GM12878 (cell line): ENCODE results near the gene CTBS. TPM values are rescaled to one million over a fixed set of nuclear protein-coding genes. Genes with fewer than 3 reads are reported as not detected.

Experiments used
- ATAC-seq: fragments of 200-7000 bp; cut with Tn5 transposase; 3 replicates; pipeline ENCODE4 v1.9.1; 2020; ENCODE audit warnings: mild to moderate bottlenecking, moderate library complexity
- BruUV-seq: library from RNA; stranded (reverse); fragments of 400-500 nt; replicated peaks from 2 replicates; lab custom pipeline; 2021; lab: Mats Ljungman, UMichigan
- CTCF ChIA-PET: fragments of 300-600 bp; sonication (Branson Sonifier 250); formaldehyde crosslinking; extraction: SDS; loops from one replicate; lab custom pipeline; 2021; ENCODE audit warnings: inconsistent platforms; lab: Yijun Ruan, JAX
- POLR2A ChIA-PET: fragments of 350-600 bp; formaldehyde crosslinking; extraction: SDS; loops from one replicate; lab custom pipeline; 2021; ENCODE audit warnings: inconsistent platforms; lab: Charles Lee
- RAD21 ChIA-PET: fragments of 300-600 bp; sonication (Branson Sonifier 250); formaldehyde crosslinking; loops from one replicate; lab custom pipeline; 2023; ENCODE audit warnings: antibody characterized with exemption; ENCODE audit not compliant: unreplicated experiment; lab: Charles Lee
- SMC1A ChIA-PET: fragments of 300-600 bp; sonication (Branson Sonifier 250); formaldehyde crosslinking; loops from one replicate; lab custom pipeline; 2023; ENCODE audit not compliant: unreplicated experiment, uncharacterized antibody; lab: Charles Lee
- DNase-seq: peaks from one replicate; pipeline ENCODE4 v3.0.0-alpha.2; 2011; ENCODE audit warnings: low read depth, low spot score
- FAIRE-seq: peaks from 3 replicates; lab custom pipeline; 2011; peaks lifted over from hg19 to GRCh38; lab: Jason Lieb, UNC
- H2AFZ ChIP-seq: 2 replicates; pipeline ENCODE4 v1.6.0; 2011; ENCODE audit warnings: low read depth, low read length, control low read depth; ENCODE audit not compliant: control insufficient read depth
- H3K27ac ChIP-seq: 2 replicates; pipeline ENCODE4 v1.5.1; 2011; ENCODE audit warnings: control low read depth; ENCODE audit not compliant: control insufficient read depth, insufficient read depth
- H3K27me3 ChIP-seq, 2 experiments: replicated peaks in 1 of 2; 2 replicates each; pipeline versions ENCODE4 v1.6.0 to v1.6.1; 2011; ENCODE audit warnings: low read length in 1 of 2; ENCODE audit not compliant: control insufficient read depth in 2 of 2, insufficient read depth in 2 of 2
- H3K36me3 ChIP-seq, 2 experiments: 2 replicates each; pipeline ENCODE4 v1.5.1; 2011; ENCODE audit warnings: low read length in 1 of 2; ENCODE audit not compliant: control insufficient read depth in 2 of 2, insufficient read depth in 2 of 2
- H3K4me1 ChIP-seq: 2 replicates; pipeline ENCODE4 v1.6.1; 2011; ENCODE audit warnings: mild to moderate bottlenecking, low read length, moderate library complexity, mixed read lengths; ENCODE audit not compliant: control insufficient read depth, insufficient read depth
- H3K4me2 ChIP-seq: 2 replicates; pipeline ENCODE4 v1.6.0; 2011; ENCODE audit warnings: control low read depth; ENCODE audit not compliant: control insufficient read depth, insufficient read depth
- H3K4me3 ChIP-seq: fragments of 200-600 bp; sonication (generic); 2 replicates; pipeline ENCODE4 v1.5.1; 2016
- H3K79me2 ChIP-seq: 2 replicates; pipeline ENCODE4 v1.6.0; 2011; ENCODE audit warnings: low read length; ENCODE audit not compliant: control insufficient read depth, insufficient read depth
- H3K9ac ChIP-seq: 2 replicates; pipeline ENCODE4 v1.8.0; 2011; ENCODE audit warnings: low read length, control low read depth, mixed read lengths; ENCODE audit not compliant: control insufficient read depth, insufficient read depth
- H3K9me3 ChIP-seq: replicated peaks from 3 replicates; pipeline ENCODE4 v1.5.1; 2011; ENCODE audit warnings: mild to moderate bottlenecking, low read length; ENCODE audit not compliant: control insufficient read depth, insufficient read depth
- H4K20me1 ChIP-seq: 2 replicates; pipeline ENCODE4 v1.6.0; 2011; ENCODE audit not compliant: control insufficient read depth, insufficient read depth
- CEBPB ChIP-seq, 2 experiments: fragments of 150-350 bp in 1 of 2; IDR thresholded peaks; 2 replicates each; pipeline ENCODE4 v1.6.1; 2012 to 2014; ENCODE audit warnings: low read depth in 2 of 2, low read length in 2 of 2, borderline replicate concordance in 1 of 2, inconsistent platforms in 1 of 2
- EP300 ChIP-seq, 2 experiments: fragments of 150-350 bp in 1 of 2; IDR thresholded peaks; 2 replicates each; pipeline ENCODE4 v1.6.1; 2011 to 2012; ENCODE audit warnings: low read depth in 2 of 2, low read length in 2 of 2, borderline replicate concordance in 1 of 2, improper control_type of control experiment in 1 of 2, inconsistent platforms in 1 of 2; ENCODE audit not compliant: control insufficient read depth in 1 of 2
- FOXM1 ChIP-seq: IDR thresholded peaks from 2 replicates; pipeline ENCODE4 v1.6.1; 2012; ENCODE audit warnings: low read depth, mild to moderate bottlenecking, inconsistent platforms, low read length, moderate library complexity
- HDAC6 ChIP-seq: fragments of 200-600 bp; sonication (generic); IDR thresholded peaks from one replicate; pipeline ENCODE4 v1.8.0; 2017; ENCODE audit warnings: antibody characterized with exemption; ENCODE audit not compliant: unreplicated experiment
- IKZF1 ChIP-seq: fragments of 450-650 bp; conservative IDR thresholded peaks from 2 replicates; pipeline ENCODE4 v1.6.1; 2017; ENCODE audit warnings: antibody characterized with exemption, mild to moderate bottlenecking
- NFYA ChIP-seq: IDR thresholded peaks from 2 replicates; pipeline ENCODE4 v1.6.1; 2011; ENCODE audit warnings: low read depth, mild to moderate bottlenecking, low read length, improper control_type of control experiment, borderline replicate concordance
- NR2F1 ChIP-seq: fragments of 450-650 bp; conservative IDR thresholded peaks from 2 replicates; pipeline ENCODE4 v1.6.1; 2017; ENCODE audit warnings: mild to moderate bottlenecking
- NRF1 ChIP-seq: conservative IDR thresholded peaks from 2 replicates; pipeline ENCODE4 v1.6.1; 2011; ENCODE audit warnings: mild to moderate bottlenecking, low read depth, low read length, improper control_type of control experiment
- POLR2AphosphoS5 ChIP-seq: IDR thresholded peaks from 2 replicates; pipeline ENCODE4 v1.6.1; 2011; ENCODE audit warnings: mild to moderate bottlenecking, low read length, inconsistent platforms
- POU2F2 ChIP-seq: IDR thresholded peaks from 3 replicates; pipeline ENCODE4 v1.6.1; 2011; ENCODE audit warnings: low read depth, mild to moderate bottlenecking, low read length, borderline replicate concordance
- SREBF2 ChIP-seq: IDR thresholded peaks from 2 replicates; pipeline ENCODE4 v1.6.1; 2012; ENCODE audit warnings: mild to moderate bottlenecking, low read length
- SUZ12 ChIP-seq: fragments of 200-600 bp; sonication (generic); IDR thresholded peaks from one replicate; pipeline ENCODE4 v1.6.1; 2018; ENCODE audit warnings: antibody characterized with exemption, mild to moderate bottlenecking; ENCODE audit not compliant: unreplicated experiment
- ZZZ3 ChIP-seq: IDR thresholded peaks from 2 replicates; pipeline ENCODE4 v1.6.1; 2011; ENCODE audit warnings: low read depth; ENCODE audit not compliant: control insufficient read depth, insufficient read length
- WGBS: methylation state at CpG from one replicate; pipeline ENCODE4 v1.1.6; 2016; ENCODE audit warnings: low lambda C conversion rate; ENCODE audit not compliant: insufficient replicate concordance, insufficient coverage; ENCODE audit errors: missing lambda C conversion rate; 5-methylcytosine and 5-hydroxymethylcytosine counted together
- in situ Hi-C: fragments of 300-500 bp; cut with MboI; formaldehyde crosslinking; loops from 9 replicates; pipeline ENCODE4 v1.14.3; 2018; ENCODE audit warnings: mixed read lengths
- intact Hi-C: fragments of 100-400 bp; cut with micrococcal nuclease; formaldehyde crosslinking; loops from one replicate; pipeline ENCODE4 v1.14.2; 2022; ENCODE audit not compliant: unreplicated experiment
- polyA plus RNA-seq, 11 experiments: library from polyadenylated mRNA; depleted of rRNA in 4 of 11; unstranded in 6 of 11; stranded (reverse) in 5 of 11; fragments of >200 nt; fragmentation: Nextera tagmentation in 4 of 11; fragmentation: Illumina TruSeq in 1 of 11; extraction: Ambion mirVana in 4 of 11; extraction: Trizol in 1 of 11; gene quantifications; 1 replicate in 1 of 11; 2 replicates in 10 of 11; pipeline versions ENCODE4 v1.2.1 to v1.2.3, GENCODE V29; 2011 to 2016; ENCODE audit warnings: inconsistent platforms in 2 of 11, missing spikeins in 2 of 11, low read depth in 1 of 11
- total RNA-seq, 4 experiments: library from RNA; depleted of rRNA in 3 of 4; stranded (reverse); fragments of >200 nt in 3 of 4; fragmentation: Illumina TruSeq in 1 of 4; extraction: Trizol in 1 of 4; gene quantifications; 2 replicates each; pipeline versions ENCODE4 v1.2.1 to v1.2.3, GENCODE V29; 2013 to 2021
- TF ChIP-seq, protein P1 (sequence below): fragments of 450-650 bp; IDR thresholded peaks from 2 replicates; pipeline ENCODE4 v1.6.1; 2014; ENCODE audit warnings: mild to moderate bottlenecking

CTBS gene
- total and polyA plus RNA-seq, 10 of the 15 experiments (the other 5 are each of a cell fraction or from before 2014, with no cell fraction given) = 4.3 to 21.2 (median 12.3) TPM

DNA sequence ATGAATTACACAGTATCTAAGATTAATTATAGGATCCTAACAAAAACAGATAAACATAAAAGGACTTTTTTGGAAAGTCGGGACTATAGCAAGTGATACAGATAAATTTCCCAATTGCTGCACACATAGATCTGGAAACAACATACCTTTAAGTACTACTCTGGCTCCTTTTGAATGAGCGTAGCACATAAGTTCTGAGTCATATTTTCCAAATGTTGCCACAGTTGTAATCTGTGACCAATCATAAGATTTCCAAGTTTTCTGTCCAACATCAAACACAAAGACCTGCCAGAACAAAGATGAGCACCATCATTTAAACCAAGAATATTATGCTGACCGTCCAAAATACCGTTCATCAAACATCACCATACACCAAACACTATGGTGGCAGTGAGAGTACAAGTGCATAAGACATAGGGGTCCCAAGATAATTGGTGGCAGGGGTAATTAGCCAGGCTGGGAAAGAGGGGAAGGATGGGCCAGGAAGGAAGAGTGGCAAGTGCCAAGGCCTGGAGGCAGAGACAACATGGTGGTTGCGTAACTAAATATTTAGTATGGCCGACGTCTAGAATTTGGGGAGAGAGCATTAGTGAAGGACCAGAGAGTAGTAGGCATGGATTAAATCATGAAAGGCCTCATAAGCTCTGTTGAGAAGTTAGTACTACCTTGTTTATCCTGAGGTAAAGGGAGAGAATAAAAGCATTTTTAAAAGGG is 3.6 kb downstream of the CTBS start:
- H2AFZ ChIP-seq = no peak overlapping the region
- TF ChIP-seq NRF1 = no peak
- TF ChIP-seq SREBF2 = no peak
- TF ChIP-seq EP300 (IDR thresholded peaks at IDR 0.05; ENCODE audit: borderline replicate concordance in 1 of 2, control insufficient read depth in 1 of 2, low read depth in 2 of 2, low read length in 2 of 2) = no peak
- no peak for TF ChIP-seq NFYA
- TF ChIP-seq ZZZ3 = no peak
- no peak for TF ChIP-seq HDAC6
- TF ChIP-seq POU2F2 = no peak
- TF ChIP-seq IKZF1 = no peak
- TF ChIP-seq NR2F1 = no peak
- no peak for TF ChIP-seq SUZ12
- TF ChIP-seq, protein P1, sequence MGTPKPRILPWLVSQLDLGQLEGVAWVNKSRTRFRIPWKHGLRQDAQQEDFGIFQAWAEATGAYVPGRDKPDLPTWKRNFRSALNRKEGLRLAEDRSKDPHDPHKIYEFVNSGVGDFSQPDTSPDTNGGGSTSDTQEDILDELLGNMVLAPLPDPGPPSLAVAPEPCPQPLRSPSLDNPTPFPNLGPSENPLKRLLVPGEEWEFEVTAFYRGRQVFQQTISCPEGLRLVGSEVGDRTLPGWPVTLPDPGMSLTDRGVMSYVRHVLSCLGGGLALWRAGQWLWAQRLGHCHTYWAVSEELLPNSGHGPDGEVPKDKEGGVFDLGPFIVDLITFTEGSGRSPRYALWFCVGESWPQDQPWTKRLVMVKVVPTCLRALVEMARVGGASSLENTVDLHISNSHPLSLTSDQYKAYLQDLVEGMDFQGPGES = no peak
- no peak for TF ChIP-seq CEBPB (IDR thresholded peaks at IDR 0.05; ENCODE audit: borderline replicate concordance in 1 of 2, low read depth in 2 of 2, low read length in 2 of 2)
- no peak for TF ChIP-seq POLR2AphosphoS5
- TF ChIP-seq FOXM1 = no peak
- WGBS = 99% methylated on average over 7 of the region's 7 CpGs
- no peak overlapping the region; the same call in 1 of the 2 replicates for H3K4me2 ChIP-seq
- no peak overlapping the region for H3K4me3 ChIP-seq
- in situ Hi-C loops (loop anchor here (10.0 kb wide), 1 partner anchor 704 kb away; the partner anchor contains the start of gene BCL10), intact Hi-C loops (loop anchor here (10.0 kb wide), 1 partner anchor 424 kb away; the partner anchor contains the start of gene MCOLN2)
- DNase-seq = no peak
- ChIA-PET RAD21 (interaction anchor here (1.0 to 1.3 kb wide), 2 partner anchors 64 to 128 kb away, joined by 3 read pairs; partner anchors contain the start of genes GNG5 and SPATA1), CTCF (no interaction called here), POLR2A (no interaction called here), SMC1A (no interaction called here)
- ATAC-seq = no peak
- BruUV-seq = no TSS peak
- no peak overlapping the region for H3K27ac ChIP-seq
- H3K27me3 ChIP-seq = no peaks in the 10 kb centered on the region
- peaks cover 25% of the 10 kb centered on the region for H3K79me2 ChIP-seq
- H3K36me3 ChIP-seq = peaks cover 0 to 10% of the 10 kb centered on the region in 2 experiments; a peak in 1 of 4 replicates
- H4K20me1 ChIP-seq = no peaks in the 10 kb centered on the region
- no peak overlapping the region for H3K9ac ChIP-seq
- no peaks in the 10 kb centered on the region for H3K4me1 ChIP-seq
- FAIRE-seq = no peak
- H3K9me3 ChIP-seq = no peaks in the 10 kb centered on the region
